ENCODE data around the gene PRDM2.

PRDM2 gene

DNA sequence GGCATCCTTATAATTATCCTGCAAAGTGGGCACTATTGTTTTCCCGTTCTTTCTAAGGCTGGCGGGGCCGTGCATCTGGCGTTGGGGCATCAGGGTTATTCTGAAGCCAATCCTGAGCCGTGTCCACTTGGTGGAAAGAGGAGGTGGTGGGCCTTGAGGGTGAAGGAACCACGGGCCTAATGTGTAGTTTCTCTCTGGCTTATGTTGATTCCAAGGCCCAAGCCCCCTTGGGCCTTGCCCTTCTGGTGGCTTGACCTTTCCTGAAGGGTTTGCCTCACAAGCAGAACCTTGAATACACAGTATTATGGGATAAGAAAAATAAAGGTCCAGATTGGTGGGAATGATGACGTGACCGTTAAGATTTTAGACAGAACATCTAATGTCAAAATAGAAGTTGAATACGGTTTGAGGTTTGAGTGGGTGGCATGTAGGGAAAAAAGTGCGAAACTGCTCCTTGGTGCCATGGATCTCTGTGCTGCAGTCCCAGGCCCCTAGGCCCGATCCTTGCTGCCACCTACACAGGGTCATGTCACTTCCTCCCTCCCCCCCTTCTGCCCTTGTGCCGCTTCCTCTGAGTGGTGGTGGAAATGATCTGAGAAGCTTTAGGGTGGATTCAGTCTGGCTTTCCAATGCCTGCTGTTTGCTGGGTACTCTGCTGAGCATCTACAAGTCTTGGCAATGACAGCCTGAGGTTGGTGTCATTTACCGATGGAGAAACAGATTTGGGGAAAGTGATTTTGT, 90.5 kb downstream of the PRDM2 start:
- DNase-seq (ENCODE audit: low read depth), result no peak

- DNase-seq (ENCODE audit: low read depth), result no peak
Measured at GRCh38 chr1:13792419-13792818, 92.4 kb downstream of the PRDM2 start.

GRCh38 chr1:13793088-13793730, 93.2 kb downstream of the PRDM2 start:
- no peak for DNase-seq (ENCODE audit: low read depth)

GRCh38 chr1:13794231-13795187, 94.5 kb downstream of the PRDM2 start:
- no peak for DNase-seq (ENCODE audit: low read depth)

DNA sequence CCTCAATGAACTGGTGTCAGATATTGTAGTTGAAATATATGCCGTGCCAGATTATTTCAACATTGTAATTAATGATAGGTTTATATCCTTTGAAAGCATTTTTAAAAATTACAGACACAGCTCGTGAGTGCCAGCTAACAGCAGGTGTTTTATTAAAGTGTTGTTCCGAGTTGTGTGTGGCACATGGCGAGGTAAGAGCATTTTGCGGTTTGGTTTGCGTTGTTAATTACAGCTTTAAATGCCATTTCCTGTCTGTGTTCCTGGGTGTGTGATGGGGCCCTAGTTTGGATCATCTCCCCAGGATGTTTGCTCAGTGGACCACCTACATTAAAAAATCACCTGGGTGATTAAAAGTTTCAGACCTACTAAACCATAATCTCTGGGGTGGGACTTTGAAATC, 97.4 kb downstream of the PRDM2 start:
- no peak for DNase-seq (ENCODE audit: low read depth)

DNA sequence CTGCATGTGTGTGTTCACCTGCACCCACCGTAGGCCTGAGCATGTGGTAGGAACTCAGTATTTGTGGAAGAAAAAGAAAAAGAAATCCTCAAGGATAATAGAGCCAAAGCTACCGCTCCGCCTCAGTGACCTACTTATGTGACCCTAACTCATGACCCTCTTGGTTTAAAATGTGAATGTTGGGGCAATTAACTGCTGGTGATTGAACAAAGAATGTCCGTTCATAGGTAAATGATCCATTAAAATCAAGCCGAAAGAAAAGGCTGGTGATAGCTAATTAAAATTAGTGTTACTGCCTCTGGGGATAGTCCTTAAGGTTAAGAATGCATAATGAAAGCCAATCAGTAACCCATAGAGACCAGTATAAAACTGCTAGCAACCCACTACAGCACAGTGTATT, 98.1 kb downstream of the PRDM2 start:
- DNase-seq (ENCODE audit: low read depth), result no peak

DNA sequence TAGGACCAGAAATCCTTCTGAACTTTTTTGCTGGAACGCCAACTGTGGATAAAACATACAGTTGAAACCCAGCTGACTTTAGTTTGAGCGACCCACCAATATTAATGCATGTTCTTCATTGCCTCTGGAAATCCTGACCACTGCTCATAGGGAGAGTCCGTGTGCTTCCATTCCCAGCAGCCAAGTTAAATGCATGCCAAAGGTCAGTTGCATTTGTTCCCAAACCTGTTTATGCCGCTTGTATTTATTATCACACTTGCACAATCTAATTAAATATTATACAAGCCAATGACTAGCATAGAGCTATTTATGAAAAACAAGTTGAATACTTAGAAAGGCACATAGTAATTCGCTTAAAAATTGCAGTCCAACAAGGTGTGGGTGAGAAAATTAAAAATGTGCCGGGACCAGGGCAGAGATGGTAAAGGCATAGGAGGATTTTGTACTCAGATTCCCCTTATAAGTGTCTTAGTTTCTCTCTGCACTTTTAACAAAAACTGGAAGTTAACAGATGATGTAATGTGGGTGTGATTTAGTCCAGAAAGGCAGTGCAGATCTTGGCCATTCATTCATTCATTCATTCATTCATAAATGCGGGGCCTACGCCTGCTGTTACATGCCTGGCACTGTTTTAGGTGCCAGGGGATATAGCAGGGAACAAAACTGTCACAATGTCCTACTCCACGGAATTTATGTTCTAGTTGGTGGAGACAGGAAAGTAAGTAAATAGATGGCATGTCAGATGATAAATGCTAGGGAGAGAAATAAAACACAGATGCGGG, 99.7 kb downstream of the PRDM2 start:
- no peak for DNase-seq (ENCODE audit: low read depth)

DNA sequence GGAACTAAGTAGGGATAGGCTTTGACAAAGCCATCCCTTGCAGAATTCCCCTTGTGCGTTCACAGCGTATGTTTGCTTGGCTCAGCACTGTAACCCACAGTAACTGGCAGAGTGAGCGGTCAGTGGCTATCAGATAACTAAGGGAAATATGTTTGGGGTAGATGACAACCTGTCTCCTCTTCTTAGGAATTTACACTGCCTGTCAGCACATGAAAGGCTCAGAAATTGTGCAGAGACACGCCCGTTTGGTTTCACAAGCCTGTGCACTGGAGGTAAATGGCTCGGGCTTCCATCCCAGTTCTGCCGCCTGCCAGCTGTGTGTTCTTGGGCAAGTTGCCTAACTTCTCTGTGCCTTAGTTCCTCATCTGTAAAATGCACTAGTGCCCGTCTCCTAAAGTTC, 101.2 kb downstream of the PRDM2 start:
- no peak for DNase-seq (ENCODE audit: low read depth)

GRCh38 chr1:13801655-13802486, 101.9 kb downstream of the PRDM2 start:
- DNase-seq (ENCODE audit: low read depth), result no peak

- no peak for DNase-seq (ENCODE audit: low read depth)
Measured at GRCh38 chr1:13802782-13803545, 103.0 kb downstream of the PRDM2 start.

DNA sequence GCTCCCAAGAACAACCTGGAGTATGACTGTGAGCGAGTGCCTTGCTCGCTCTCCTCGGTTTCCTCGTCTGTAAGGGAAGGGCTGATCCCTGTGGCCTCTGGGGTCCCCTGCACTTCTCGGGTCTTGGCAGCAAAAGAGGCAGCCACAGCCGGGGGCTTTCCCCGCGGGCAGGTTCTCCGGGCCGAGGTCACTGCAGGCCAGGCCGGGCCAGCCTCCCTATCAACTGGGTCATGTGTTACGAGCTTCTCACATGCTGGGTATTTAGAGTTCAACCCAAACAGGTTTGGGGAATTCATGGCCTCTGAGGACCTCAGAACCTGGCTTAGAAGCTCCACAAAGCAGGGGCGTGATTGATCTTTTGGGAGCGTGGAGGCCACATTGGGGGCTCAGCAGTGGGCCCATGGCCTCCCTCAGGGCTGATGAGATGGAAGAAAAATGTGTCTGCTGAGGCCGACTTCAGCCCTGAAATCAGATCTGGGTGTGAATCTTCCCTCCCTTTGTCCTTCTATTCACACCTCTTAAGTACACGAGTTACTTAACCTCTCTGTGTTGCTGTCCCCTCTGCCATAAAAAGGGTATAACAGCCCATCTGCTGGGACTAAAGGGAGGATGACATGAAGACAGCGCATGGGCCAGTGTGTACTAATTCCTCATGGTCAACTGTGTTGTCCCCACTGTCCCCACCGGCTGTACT, 103.7 kb downstream of the PRDM2 start:
- no peak for DNase-seq (ENCODE audit: low read depth)

DNA sequence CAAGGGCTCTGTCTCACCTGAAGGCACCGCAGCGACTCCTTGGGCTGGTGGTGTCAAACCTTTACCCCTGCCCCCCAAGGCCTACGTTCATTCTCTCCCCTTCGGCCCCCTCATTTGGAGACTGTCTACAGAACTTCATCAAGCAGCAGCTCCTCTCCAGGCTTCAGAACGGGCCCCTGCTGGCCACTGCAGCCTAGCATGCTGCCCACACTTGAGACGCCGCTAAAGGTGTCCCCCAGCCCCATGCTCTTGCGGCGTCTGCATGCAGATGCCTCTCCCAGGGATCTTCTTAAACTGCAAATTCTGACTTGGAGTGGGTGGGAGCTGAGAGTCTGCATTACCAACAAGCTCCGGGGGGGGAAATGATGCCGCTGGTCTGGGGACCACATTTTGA, 104.2 kb downstream of the PRDM2 start:
- DNase-seq (ENCODE audit: low read depth), result no peak

DNA sequence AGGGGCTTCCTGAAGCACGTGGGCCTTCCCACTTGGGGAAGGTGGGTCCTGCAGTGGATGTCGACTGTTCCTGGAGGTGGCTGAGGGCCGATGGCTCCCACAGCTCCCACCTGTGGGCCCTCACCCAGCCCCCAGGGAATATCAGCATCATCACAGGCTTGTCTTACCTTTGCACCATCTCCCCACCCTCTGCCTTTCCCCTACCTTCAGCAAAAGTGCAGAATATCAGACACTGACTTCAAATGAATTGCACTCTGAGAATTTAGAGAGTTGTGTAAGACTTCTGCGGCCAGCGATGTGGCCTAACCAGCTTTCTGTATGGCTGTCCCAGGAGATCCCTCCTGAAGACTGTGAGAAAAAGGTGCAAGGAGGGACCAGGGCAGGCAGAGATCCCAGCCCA, 105.4 kb downstream of the PRDM2 start:
- DNase-seq (ENCODE audit: low read depth), result no peak

DNA sequence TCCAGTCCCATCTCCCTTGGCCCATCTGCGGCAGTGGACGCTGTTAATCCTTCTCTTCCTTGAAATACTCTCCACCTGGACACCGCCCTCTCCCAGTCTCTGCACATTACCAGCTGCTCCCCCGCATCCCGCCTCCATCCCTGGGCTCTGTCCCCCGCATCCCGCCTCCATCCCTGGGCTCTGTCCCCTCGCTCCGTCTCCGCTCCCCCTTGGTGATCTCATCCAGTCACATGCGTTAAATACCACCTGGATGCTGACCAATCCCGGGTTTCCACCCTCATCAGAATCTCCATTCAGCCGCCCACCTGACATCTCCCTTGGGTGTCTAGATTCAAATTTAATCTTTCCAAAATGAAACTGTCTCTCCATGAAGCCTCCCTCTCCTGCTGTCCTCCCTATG, 106.1 kb downstream of the PRDM2 start:
- no peak for DNase-seq (ENCODE audit: low read depth)

DNA sequence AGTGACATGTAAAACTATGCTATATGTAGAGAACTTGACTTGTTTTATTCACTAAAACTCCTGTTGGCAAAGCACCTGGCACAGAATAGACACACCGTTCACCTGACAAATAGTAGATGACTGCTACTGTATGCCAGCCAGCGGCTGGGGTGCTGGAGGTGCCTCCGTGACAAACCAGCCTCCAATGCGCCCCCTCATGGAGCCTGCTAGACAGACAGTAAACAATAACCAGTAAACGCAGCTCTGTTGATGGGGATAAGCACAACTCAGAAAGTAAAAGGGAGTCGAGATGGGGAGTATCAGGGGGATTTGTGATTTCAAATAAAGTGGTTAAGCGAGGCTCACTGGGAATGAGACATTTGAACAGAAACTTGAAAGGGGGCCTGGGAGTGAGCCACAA, 107.2 kb downstream of the PRDM2 start:
- DNase-seq (ENCODE audit: low read depth), result no peak

GRCh38 chr1:13808729-13809131, 108.7 kb downstream of the PRDM2 start:
- DNase-seq (ENCODE audit: low read depth), result no peak

- peak; percentile 59 for DNase-seq (ENCODE audit: low read depth)
Measured at GRCh38 chr1:13809461-13810159, 109.6 kb downstream of the PRDM2 start.

GRCh38 chr1:13812456-13813397, 112.7 kb downstream of the PRDM2 start:
- no peak for DNase-seq (ENCODE audit: low read depth)

Data from T-helper 22 cell (primary cell).